ENCODE results near the gene CCNC. TPM values are rescaled to one million over a fixed set of nuclear protein-coding genes. Genes with fewer than 3 reads are reported as not detected.

Gene CCNC
- 10 to 100 TPM; 22.3 to 73.4 (median 39.9) TPM for total RNA-seq

GRCh38 chr6:99568103-99568933 is at the start of gene CCNC:
TSS of gene CCNC (minus strand) at chr6:99568660. CDS start at chr6:99568527, 133 bp downstream.
- Histone ChIP-seq H3K4me1 (peaks cover 12 to 16% (median 13%) of the 10 kb centered on the region in 4 donors), H3K4me3 (peak within 1 kb of the TSS; percentile 70 to 88 (median 82)), H3K36me3 (no peaks in the 10 kb centered on the region), H3K9me3 (no peaks in the 10 kb centered on the region), H3K27me3 (no peaks in the 10 kb centered on the region), H3K27ac (peak within 1 kb of the TSS; percentile 85 to 91 (median 89))
- ATAC-seq (ENCODE audit: low FRiP score in 2 of 2) (peak; percentile 99 to 100), DNase-seq (peak; percentile 94 to 95)
- 0% methylated on average over 14 to 62 of the region's 64 CpGs for WGBS, 2 donors
- TF ChIP-seq CTCF (IDR thresholded peaks at IDR 0.05), result peak in 1 of 6 experiments; percentile 13
- peak in 1 of 4 donors; percentile 25 for TF ChIP-seq EP300 (IDR thresholded peaks at IDR 0.05)
- TF ChIP-seq POLR2AphosphoS5 (IDR thresholded peaks at IDR 0.05), result peak; percentile 92
- TF ChIP-seq POLR2A (IDR thresholded peaks at IDR 0.05), result peak in 3 of 4 donors; percentile 58 to 86 (median 67)

DNA sequence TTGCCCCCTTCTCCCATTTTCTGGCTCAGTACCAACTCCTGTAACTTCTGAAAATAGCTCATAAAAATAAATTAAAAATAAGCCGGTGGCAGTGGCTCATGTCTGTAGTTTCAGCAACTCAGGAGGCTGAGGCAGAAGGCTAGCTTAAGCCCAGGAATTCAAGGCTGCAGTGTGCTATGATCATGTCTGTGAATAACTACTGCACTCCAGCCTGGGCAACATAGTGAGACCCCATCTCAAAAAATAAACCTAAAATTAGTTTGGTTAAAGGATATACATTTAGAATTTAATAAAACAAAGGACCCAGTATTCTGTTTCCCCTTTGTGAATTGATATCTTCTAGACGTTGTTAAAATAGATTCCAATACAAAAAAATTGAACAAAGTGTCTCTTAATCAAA is 48.7 kb upstream of the CCNC start:
- Histone ChIP-seq H3K4me1 (peaks cover 24 to 32% (median 27%) of the 10 kb centered on the region in 4 donors), H3K27me3 (peaks cover 0 to 65% (median 29%) of the 10 kb centered on the region in 4 donors), H3K9me3 (no peaks in the 10 kb centered on the region), H3K27ac (no peak overlapping the region), H3K4me3 (no peak overlapping the region), H3K36me3 (no peaks in the 10 kb centered on the region)
- WGBS, 2 donors, result 52 to 56% methylated on average over 2 of the region's 2 CpGs
- ATAC-seq (ENCODE audit: low FRiP score in 2 of 2), result no peak
- no peak for DNase-seq
- TF ChIP-seq POLR2AphosphoS5 (IDR thresholded peaks at IDR 0.05), result no peak
- no peak for TF ChIP-seq EP300 (IDR thresholded peaks at IDR 0.05)
- TF ChIP-seq CTCF (IDR thresholded peaks at IDR 0.05), result no peak
- TF ChIP-seq POLR2A (IDR thresholded peaks at IDR 0.05), result no peak

- peaks cover 24 to 32% (median 27%) of the 10 kb centered on the region in 4 donors for H3K4me1 ChIP-seq
- ATAC-seq (ENCODE audit: low FRiP score in 2 of 2) (peak; percentile 4 to 12), DNase-seq (peak in 1 of 2 donors; percentile 82)
- TF ChIP-seq CTCF (IDR thresholded peaks at IDR 0.05) (no peak), POLR2AphosphoS5 (IDR thresholded peaks at IDR 0.05) (no peak), POLR2A (IDR thresholded peaks at IDR 0.05) (no peak), EP300 (IDR thresholded peaks at IDR 0.05) (no peak)
- H3K27ac ChIP-seq, result no peak overlapping the region
- no peaks in the 10 kb centered on the region for H3K36me3 ChIP-seq
- peak overlapping the region in 3 of 4 donors; percentile 41 to 57 (median 55) for H3K4me3 ChIP-seq
- H3K9me3 ChIP-seq, result no peaks in the 10 kb centered on the region
- peaks cover 0 to 81% (median 29%) of the 10 kb centered on the region in 4 donors for H3K27me3 ChIP-seq
- WGBS, 2 donors, result 7 to 10% methylated on average over 22 to 28 of the region's 55 CpGs
These were observed 46.1 kb upstream of the CCNC start for GRCh38 chr6:99614430-99615186.

- Histone ChIP-seq H3K9me3 (no peaks in the 10 kb centered on the region), H3K4me1 (peaks cover 23 to 28% (median 26%) of the 10 kb centered on the region in 4 donors), H3K36me3 (no peaks in the 10 kb centered on the region), H3K27me3 (peaks cover 0 to 78% (median 28%) of the 10 kb centered on the region in 4 donors), H3K4me3 (peak overlapping the region; percentile 20 to 57 (median 48)), H3K27ac (no peak overlapping the region)
- 0% methylated on average over 21 of the region's 82 CpGs; no CpG with 5 or more reads in 1 of the 2 donors for WGBS, 2 donors
- DNase-seq (peak in 1 of 2 donors; percentile 90), ATAC-seq (ENCODE audit: low FRiP score in 2 of 2) (peak in 1 of 2 donors; percentile 74)
- TF ChIP-seq EP300 (IDR thresholded peaks at IDR 0.05), result no peak
- no peak for TF ChIP-seq POLR2AphosphoS5 (IDR thresholded peaks at IDR 0.05)
- TF ChIP-seq POLR2A (IDR thresholded peaks at IDR 0.05), result no peak
- TF ChIP-seq CTCF (IDR thresholded peaks at IDR 0.05), result no peak
These were observed 45.4 kb upstream of the CCNC start for GRCh38 chr6:99613705-99614429.

All from upper lobe of left lung (tissue), 6 donors.